NK-92 (cell line): Measurements from ENCODE around the gene EPAS1.
"Not testable (repeated sequence)": the region's sequence is repeated elsewhere in the genome, so short reads cannot be mapped to it uniquely, and the experiment has no call there.

Source experiments
- DNase-seq: peaks from one replicate; lab custom pipeline; 2025; ENCODE audit not compliant: unreplicated experiment; lab: John Stamatoyannopoulos, UW

Gene EPAS1

GRCh38 chr2:46394649-46395510 is 97.7 kb downstream of the EPAS1 start:
- DNase-seq: no peak

GRCh38 chr2:46395730-46396129 is 98.5 kb downstream of the EPAS1 start:
- DNase-seq: not testable (repeated sequence)

GRCh38 chr2:46400016-46400415 is 102.8 kb downstream of the EPAS1 start:
- DNase-seq: no peak

GRCh38 chr2:46402874-46403273 is 105.7 kb downstream of the EPAS1 start:
- no peak for DNase-seq

DNA sequence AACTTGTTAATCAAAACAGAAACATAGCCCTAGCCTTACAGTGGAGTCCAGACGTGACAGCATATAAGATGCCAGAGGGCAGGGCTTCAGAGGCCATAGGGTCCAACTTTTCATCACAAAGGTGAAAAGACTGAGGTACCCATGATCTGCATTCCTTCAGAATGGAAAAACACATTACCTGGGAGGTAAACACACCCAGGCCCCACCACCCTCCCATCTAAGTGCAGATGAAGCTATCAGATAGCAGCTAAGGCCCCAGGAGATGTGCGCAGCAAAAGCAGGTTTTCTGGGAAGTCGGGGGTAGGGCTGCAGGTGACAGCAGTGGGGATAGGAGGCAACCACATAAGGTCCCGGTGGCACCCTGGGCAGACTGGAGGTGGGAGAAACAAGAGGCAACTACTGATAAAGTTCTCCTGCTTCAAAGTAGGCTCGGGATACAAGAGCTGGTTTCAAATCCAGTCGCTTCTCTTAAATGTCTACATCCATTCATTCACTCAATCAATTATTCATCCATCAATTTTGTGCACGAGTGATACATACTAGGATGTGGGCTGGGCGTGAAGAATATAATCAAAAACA is 107.1 kb downstream of the EPAS1 start:
- DNase-seq: no peak

- no peak for DNase-seq
These were observed 110.7 kb downstream of the EPAS1 start for GRCh38 chr2:46407852-46408455.

DNA sequence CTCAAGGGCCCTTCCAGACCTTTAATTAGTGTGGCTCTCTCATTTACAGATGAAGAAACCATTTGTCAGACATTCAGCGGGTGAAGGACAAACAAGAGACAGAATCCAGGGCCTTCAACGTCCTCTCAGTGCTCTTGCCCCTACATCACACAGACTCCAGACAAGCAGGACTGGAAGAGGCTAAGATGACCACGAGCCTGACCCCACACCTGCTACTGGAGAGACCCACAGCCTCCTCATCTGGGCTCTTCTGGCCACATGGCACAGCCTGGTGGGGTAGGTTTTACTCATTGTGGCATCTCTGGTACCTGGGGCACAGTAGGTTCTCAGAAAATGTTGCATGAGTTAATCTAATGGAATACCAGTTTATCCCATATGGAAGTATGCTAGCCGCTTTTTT is 112.5 kb downstream of the EPAS1 start:
- DNase-seq: no peak

DNA sequence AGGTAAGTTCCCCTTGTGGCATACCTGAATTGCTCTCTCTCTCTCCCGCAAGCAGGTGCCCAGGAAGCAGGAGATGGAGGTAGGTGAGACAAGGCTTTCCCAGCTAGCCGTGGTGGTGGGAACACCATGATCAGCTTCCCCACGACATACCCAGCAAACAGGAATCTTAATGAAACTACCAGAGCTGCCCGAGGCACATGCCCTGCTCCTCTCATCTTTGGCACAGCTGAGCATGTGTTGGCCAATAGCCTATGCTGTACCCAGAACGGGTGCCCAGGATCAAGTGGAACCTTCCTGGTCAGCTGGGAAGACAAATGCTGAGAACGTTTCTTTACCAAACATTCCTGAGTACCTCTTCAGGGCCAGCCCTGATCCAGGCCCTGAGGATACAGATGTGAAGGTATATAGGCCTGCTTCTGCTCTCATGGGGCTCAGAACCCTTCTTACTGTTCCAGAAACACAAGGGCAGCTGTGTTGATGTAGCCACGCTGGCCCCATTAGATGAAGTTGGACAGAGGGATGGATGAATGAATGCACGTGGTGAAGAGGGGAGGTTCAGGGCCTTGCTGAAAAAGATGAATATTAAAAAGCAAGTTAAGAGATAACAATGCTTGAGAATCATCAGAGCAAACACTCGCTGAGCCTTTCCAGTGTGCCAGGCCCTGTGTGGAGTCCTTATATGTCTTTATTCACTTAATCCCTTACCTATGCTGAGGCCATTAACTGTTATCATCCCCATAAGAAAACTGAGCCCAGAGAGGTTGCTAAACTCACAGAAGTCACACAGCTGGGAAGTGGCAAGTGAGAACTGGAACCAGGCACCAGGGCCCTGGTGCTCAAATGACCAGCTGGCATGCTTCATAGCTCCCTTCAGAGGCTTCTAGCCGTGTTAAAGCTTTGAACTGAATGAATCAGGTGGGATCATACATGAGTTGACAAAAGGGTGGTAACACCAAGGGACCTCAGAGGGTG is 113.4 kb downstream of the EPAS1 start:
- no peak for DNase-seq

DNA sequence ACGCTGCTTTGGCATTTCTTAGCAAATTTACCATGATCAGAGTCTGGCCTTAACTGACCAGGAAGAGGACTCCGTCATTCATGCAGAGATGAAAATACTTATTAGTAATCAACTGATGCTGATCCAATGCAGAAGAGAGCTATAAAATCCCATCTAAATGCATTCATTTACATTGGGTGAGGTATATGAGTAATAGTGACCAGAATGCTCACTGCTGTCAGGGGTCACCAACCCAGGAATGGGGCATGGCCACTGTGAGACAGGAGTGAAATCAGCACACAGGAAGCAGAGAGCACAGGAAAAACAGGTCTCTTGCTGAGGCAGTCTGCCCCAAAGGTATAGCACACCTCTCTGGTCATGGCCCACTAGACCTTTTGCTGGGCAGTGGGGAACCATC is 114.0 kb downstream of the EPAS1 start:
- DNase-seq: no peak

DNA sequence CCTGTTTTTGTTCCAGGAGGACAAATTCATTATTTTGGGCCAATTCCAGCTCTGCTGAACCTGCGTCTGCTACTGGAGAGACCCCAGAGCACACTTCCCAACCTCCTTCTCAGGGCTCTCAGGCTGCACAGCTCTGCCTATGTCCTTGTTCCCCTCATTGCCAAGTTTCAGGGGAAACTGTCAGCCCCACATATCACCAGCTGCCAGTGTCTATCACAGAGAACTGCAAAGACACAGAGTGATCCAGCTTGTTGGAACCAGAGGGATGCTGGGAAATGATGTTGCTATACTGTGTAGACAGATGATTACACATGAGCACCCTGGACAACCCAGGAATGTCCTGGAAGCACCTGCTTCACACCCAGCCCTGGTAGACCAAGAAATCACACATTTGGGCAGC is 114.8 kb downstream of the EPAS1 start:
- DNase-seq: no peak

DNA sequence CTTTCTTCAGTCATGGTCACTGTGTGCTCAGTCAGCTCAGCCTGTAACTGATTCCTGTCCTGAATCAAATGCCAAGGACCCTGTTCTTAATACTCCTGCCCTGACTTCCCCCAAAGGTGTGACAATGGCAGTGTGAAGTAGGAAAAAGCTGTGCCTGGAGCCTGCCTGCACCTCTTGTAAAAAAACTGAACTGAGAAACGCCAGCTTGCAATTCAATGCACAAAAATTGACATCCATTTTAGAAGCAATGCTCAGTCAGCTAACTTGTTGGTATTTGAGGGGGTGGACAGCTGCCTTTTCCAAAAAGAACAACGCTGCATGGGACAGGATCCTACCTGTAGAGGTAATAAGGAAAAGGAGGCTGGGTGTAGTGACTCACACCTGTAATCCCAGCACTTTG is 115.9 kb downstream of the EPAS1 start:
- no peak for DNase-seq

DNA sequence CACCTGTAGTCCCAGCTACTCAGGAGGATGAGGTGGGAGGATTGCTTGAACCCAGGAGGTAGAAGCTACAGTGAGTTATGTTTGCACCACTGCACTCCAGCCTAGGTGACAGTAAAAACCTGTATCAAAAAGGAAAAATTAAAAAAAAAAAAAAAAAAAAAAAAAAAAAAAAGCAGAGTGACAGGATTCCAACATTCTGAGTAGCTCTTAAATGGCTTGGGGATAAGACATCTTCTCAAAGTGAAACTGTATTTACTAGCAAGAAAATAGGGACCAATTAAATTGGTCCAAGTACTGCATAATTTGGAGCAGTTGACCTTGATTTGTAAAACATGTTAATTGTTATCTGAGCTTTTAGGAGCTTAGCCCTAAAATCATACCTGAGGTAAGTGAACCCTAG is 116.4 kb downstream of the EPAS1 start:
- DNase-seq: no peak

- no peak for DNase-seq
These were observed 117.5 kb downstream of the EPAS1 start for GRCh38 chr2:46414701-46415100.

GRCh38 chr2:46416280-46416679 is 119.1 kb downstream of the EPAS1 start:
- DNase-seq: no peak

DNA sequence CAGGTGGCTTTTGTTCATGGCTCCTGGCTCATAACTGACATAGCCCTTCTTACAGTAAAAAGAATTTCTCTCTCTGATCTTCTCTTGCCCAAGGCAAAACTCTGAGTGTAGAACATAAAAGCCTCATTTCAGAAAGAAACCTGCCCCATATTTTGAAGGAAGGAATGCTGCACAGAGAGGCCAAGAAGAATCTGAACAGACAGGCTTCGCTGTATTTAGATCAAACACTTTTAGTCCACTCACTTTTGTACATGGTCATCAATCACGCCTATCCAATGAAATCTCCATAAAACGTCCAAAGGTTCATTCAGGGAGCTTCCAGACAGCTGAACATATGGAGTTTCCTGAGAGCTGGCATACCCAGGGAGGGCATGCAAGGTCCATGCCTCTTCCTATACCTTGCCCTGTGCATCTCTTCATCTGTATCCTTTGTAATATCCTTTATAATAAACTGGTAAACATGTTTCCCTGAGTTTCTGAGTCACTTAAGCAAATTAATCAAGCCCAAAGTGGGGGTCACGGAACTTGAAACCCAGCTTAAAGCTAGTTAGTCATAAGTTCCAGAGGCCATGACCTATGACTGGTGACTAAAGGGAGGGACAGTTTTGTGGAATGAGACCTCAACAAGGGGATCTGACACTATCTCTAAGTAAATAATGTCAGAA is 119.7 kb downstream of the EPAS1 start:
- no peak for DNase-seq

GRCh38 chr2:46420945-46421344 is 123.7 kb downstream of the EPAS1 start:
- DNase-seq: no peak

- no peak for DNase-seq
These were observed 124.2 kb downstream of the EPAS1 start for GRCh38 chr2:46421361-46421760.

GRCh38 chr2:46422717-46423394 is 125.6 kb downstream of the EPAS1 start:
- no peak for DNase-seq

DNA sequence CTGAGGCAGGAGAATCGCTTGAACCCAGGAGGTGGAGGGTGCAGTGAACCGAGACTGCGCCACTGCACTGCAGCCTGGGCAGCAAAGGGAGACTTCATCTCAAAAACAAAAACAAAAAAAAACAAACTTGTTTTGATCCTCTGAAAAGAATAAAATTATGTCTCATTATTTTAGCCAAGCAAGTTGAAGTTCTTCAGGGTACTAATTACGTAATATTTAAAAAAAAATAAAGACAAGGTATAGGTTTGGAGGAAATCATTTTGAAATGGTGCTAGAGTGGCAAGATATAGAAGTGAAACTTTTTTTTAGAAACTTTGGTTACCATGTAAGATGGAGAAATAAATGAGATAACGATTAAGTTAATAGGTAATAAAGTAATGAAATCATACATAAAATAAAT is 127.7 kb downstream of the EPAS1 start:
- no peak for DNase-seq

GRCh38 chr2:46428911-46429436 is 131.8 kb downstream of the EPAS1 start:
- DNase-seq: no peak
